Neural progenitor cell (in vitro differentiated cells): Measurements from ENCODE around the gene GNB1. TPM values are rescaled to one million over a fixed set of nuclear protein-coding genes. Genes with fewer than 3 reads are reported as not detected.

Experiments
- DNase-seq: peaks from one replicate; pipeline ENCODE4 v3.0.0-alpha.2; 2016; ENCODE audit warnings: low spot score
- H2AFZ ChIP-seq: fragments of 200-600 bp; sonication (generic); replicated peaks from 2 replicates; pipeline ENCODE4 v1.6.1; 2016; ENCODE audit warnings: antibody characterized with exemption
- H3F3A ChIP-seq: fragments of 200-600 bp; sonication (generic); 2 replicates; pipeline ENCODE4 v1.6.1; 2016; ENCODE audit warnings: antibody characterized with exemption, low read depth
- H3K27ac ChIP-seq: fragments of 200-600 bp; sonication (generic); 2 replicates; pipeline ENCODE4 v1.5.1; 2016; ENCODE audit warnings: mild to moderate bottlenecking
- H3K27me3 ChIP-seq: fragments of 200-600 bp; sonication (generic); 2 replicates; pipeline ENCODE4 v1.6.1; 2016; ENCODE audit warnings: mild to moderate bottlenecking, moderate library complexity
- H3K36me3 ChIP-seq: fragments of 200-600 bp; sonication (generic); 2 replicates; pipeline ENCODE4 v1.5.1; 2016
- H3K4me1 ChIP-seq: fragments of 200-600 bp; sonication (generic); 2 replicates; pipeline ENCODE4 v1.6.1; 2016; ENCODE audit warnings: mixed run types
- H3K4me2 ChIP-seq: fragments of 200-600 bp; sonication (generic); 2 replicates; pipeline ENCODE4 v1.6.1; 2016
- H3K4me3 ChIP-seq: fragments of 200-600 bp; sonication (generic); 2 replicates; pipeline ENCODE4 v1.5.1; 2016
- H3K79me2 ChIP-seq: fragments of 200-600 bp; sonication (generic); 2 replicates; pipeline ENCODE4 v1.6.1; 2016; ENCODE audit warnings: low read depth
- H3K9ac ChIP-seq: fragments of 200-600 bp; sonication (generic); 2 replicates; pipeline ENCODE4 v1.6.1; 2016
- H3K9me3 ChIP-seq: fragments of 200-600 bp; sonication (generic); 2 replicates; pipeline ENCODE4 v1.5.1; 2016; ENCODE audit warnings: low read depth
- H4K20me1 ChIP-seq: fragments of 200-600 bp; sonication (generic); 2 replicates; pipeline ENCODE4 v1.6.1; 2016; ENCODE audit warnings: low read depth
- H3K27ac Mint-ChIP-seq: 3 replicates; pipeline ENCODE4 v1.8.0; 2021; ENCODE audit warnings: mixed read lengths
- H3K27me3 Mint-ChIP-seq: 2 replicates; pipeline ENCODE4 v1.8.0; 2022; ENCODE audit warnings: low read depth, mild to moderate bottlenecking, inconsistent platforms, moderate library complexity, mixed read lengths; ENCODE audit not compliant: insufficient read depth
- H3K36me3 Mint-ChIP-seq: 3 replicates; pipeline ENCODE4 v1.8.0; 2021; ENCODE audit warnings: mixed read lengths
- H3K4me1 Mint-ChIP-seq: 3 replicates; pipeline ENCODE4 v1.8.0; 2021; ENCODE audit warnings: mixed read lengths
- H3K4me3 Mint-ChIP-seq: 3 replicates; pipeline ENCODE4 v1.8.0; 2021; ENCODE audit warnings: mild to moderate bottlenecking, moderate library complexity, mixed read lengths
- H3K9me3 Mint-ChIP-seq: 3 replicates; pipeline ENCODE4 v1.8.0; 2020; ENCODE audit warnings: mixed read lengths
- EZH2 ChIP-seq: fragments of 200-600 bp; sonication (generic); IDR thresholded peaks from 2 replicates; pipeline ENCODE4 v1.6.1; 2017; ENCODE audit warnings: antibody characterized with exemption, mild to moderate bottlenecking, moderate library complexity
- EZH2phosphoT487 ChIP-seq: fragments of 200-600 bp; sonication (generic); IDR thresholded peaks from 2 replicates; pipeline ENCODE4 v1.6.1; 2017; ENCODE audit warnings: antibody characterized with exemption
- total RNA-seq: library from RNA; depleted of rRNA; stranded (reverse); fragments of >200 nt; gene quantifications from 2 replicates; pipeline ENCODE4 v1.2.3, GENCODE V29; 2015; ENCODE audit warnings: low replicate concordance
- TF ChIP-seq, protein P1 (sequence below): fragments of 200-600 bp; sonication (generic); IDR thresholded peaks from 2 replicates; pipeline ENCODE4 v1.5.1; 2017; ENCODE audit warnings: antibody characterized with exemption, mild to moderate bottlenecking

GNB1 gene
- total RNA-seq, 1 donor from 2014 or later, result 175 TPM

DNA sequence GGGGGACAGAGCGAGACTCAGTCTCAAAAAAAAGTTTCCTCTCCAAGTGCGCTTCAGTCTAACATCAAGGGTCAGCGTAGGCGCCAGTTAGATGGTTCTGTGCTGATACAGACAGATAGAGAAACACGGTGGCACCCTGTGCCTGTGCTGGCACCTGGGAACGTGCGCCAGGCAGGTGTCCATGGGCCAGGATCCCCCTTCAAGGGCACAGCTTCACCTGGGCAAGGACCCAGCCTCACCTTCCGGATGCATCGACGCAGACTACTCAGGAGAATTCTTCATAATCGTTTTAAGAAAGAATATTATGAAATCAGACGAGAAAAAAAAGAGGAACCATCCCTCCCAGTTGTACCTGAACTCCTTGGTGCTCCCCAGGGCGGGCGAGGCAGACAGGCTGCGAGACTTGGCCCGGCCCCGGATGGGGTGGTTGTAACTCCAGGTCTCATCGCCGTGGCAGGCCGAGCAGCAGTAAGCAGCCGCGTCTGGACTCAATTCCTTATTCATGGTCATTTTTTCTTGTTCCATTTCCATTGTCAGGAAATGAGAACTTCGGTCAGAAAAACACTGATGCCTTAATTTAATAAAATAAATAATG is 125.9 kb downstream of the GNB1 start:
- Histone ChIP-seq H3K27ac (no peak overlapping the region), H3F3A (no peaks in the 10 kb centered on the region), H3K4me3 (no peak overlapping the region), H3K36me3 (no peaks in the 10 kb centered on the region), H3K27me3 (no peaks in the 10 kb centered on the region), H3K4me1 (no peaks in the 10 kb centered on the region), H4K20me1 (peaks cover 3% of the 10 kb centered on the region), H3K79me2 (peaks cover 53% of the 10 kb centered on the region), H3K4me2 (no peak overlapping the region), H3K9ac (no peak overlapping the region), H3K9me3 (no peaks in the 10 kb centered on the region), H2AFZ (no peak overlapping the region)
- peak overlapping the region; percentile 50 for H3K27ac Mint-ChIP-seq
- TF ChIP-seq EZH2phosphoT487, result no peak
- TF ChIP-seq EZH2, result no peak
- TF ChIP-seq, protein P1, sequence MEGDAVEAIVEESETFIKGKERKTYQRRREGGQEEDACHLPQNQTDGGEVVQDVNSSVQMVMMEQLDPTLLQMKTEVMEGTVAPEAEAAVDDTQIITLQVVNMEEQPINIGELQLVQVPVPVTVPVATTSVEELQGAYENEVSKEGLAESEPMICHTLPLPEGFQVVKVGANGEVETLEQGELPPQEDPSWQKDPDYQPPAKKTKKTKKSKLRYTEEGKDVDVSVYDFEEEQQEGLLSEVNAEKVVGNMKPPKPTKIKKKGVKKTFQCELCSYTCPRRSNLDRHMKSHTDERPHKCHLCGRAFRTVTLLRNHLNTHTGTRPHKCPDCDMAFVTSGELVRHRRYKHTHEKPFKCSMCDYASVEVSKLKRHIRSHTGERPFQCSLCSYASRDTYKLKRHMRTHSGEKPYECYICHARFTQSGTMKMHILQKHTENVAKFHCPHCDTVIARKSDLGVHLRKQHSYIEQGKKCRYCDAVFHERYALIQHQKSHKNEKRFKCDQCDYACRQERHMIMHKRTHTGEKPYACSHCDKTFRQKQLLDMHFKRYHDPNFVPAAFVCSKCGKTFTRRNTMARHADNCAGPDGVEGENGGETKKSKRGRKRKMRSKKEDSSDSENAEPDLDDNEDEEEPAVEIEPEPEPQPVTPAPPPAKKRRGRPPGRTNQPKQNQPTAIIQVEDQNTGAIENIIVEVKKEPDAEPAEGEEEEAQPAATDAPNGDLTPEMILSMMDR, result no peak
- H3K27me3 Mint-ChIP-seq, result peaks cover 2% of the 10 kb centered on the region
- no peak overlapping the region for H3K4me3 Mint-ChIP-seq
- no peak for DNase-seq
- peaks cover 28% of the 10 kb centered on the region for H3K36me3 Mint-ChIP-seq
- H3K4me1 Mint-ChIP-seq, result no peaks in the 10 kb centered on the region
- H3K9me3 Mint-ChIP-seq, result peaks cover 11% of the 10 kb centered on the region

DNA sequence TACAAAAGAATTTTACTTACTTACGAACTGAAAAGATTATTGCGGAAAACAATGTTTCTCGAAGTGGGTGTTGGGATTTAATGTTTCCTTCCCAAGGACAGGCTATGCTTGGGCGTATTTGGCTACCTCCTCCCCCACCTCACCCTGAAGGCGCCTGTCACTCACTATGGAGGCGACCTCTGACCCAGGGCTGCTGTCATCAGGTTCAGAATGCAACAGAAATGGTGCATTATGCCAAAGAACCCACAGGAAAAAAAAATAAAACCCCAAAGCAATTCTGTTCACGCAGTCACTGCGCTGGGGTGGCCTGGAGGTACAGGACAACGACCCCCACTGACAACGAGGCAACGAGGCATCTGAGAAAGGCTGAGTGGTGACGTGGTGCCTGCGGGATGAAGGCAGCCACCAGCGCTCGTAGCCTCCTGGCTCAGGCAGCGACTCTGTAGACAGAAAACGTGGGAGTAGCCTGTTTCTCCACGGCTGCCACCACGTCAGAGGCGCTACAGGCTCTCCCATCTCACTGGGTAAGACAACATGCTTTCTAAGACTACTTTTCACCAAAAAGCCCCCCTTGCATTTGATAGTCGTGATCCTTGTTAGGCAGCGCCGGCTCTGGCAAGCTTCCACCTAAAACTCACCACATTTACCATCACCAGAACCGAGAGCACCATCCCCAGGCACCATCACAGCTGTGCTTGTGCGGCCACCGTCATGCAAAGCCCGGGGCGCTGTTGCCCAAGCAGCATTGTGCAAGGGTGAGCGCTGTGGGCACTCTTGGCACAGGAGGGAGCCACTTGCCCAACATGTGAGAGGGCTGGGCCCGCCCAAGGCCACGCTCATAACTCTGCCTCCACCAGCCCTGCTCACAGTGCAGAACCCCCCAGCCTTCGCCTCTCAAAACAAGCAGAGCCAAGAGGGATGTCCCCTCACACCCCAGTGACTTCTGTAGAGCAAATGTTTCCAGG is 126.9 kb downstream of the GNB1 start:
- no peak overlapping the region for H3K27ac Mint-ChIP-seq

DNA sequence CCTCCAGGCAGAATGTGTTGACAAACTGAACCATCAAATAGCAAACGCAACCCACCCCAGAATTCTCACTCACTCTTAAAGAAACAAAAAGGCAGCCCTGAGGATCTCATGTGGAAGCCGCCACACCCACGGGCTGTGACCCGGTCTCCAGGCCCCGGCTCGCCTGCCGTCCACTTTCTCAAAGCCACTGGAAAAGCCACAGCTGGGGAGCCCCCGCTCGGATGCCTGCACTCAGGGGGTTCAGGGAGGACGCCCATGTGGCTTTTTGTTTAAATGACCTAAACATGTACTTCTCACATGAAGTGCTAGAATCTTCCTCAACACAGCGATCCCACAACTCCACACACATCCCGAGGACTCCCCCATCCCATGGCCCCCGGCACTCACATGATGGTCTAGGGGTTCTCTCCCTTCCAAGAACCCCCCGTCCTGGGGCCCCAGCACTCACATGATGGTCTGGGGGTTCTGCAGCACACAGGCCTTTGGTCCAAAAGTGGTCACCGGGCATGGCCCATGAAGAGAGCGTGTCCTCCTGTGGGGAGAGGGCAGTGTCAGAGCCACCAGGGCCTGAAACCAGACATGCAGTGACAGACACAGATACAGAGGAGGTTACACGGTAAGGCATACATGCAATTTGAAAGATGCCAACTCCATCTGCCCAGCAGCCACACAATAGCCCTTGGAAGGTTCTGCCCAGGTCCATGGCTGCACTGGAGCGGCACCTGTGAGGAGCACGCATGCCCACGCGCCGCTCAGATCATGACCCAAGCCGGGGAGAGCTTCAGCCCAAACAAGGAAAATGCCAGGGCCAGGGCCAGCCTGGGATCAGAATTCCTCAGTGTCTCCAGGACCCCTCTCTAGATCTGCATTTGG is 129.1 kb downstream of the GNB1 start:
- no peaks in the 10 kb centered on the region for H3K9me3 Mint-ChIP-seq
- no peak overlapping the region for H3K27ac Mint-ChIP-seq
- H3K4me3 Mint-ChIP-seq, result no peak overlapping the region
- H3K27me3 Mint-ChIP-seq, result peaks cover 2% of the 10 kb centered on the region
- TF ChIP-seq EZH2 (no peak), EZH2phosphoT487 (no peak)
- TF ChIP-seq, protein P1, result no peak
- DNase-seq, result no peak
- Histone ChIP-seq H3K36me3 (no peaks in the 10 kb centered on the region), H3F3A (no peaks in the 10 kb centered on the region), H3K4me2 (no peak overlapping the region), H3K4me1 (no peaks in the 10 kb centered on the region), H3K9ac (no peak overlapping the region), H3K4me3 (no peak overlapping the region), H3K27ac (no peak overlapping the region), H3K9me3 (no peaks in the 10 kb centered on the region), H4K20me1 (peaks cover 15% of the 10 kb centered on the region), H3K79me2 (peaks cover 20% of the 10 kb centered on the region), H2AFZ (no peak overlapping the region), H3K27me3 (no peaks in the 10 kb centered on the region)
- peaks cover 2% of the 10 kb centered on the region for H3K4me1 Mint-ChIP-seq
- peaks cover 18% of the 10 kb centered on the region for H3K36me3 Mint-ChIP-seq

More for the DNA sequence above, 126.9 kb downstream of the GNB1 start:
- TF ChIP-seq EZH2phosphoT487 (no peak), EZH2 (no peak)
- TF ChIP-seq, protein P1, result no peak
- H3K36me3 Mint-ChIP-seq, result peaks cover 26% of the 10 kb centered on the region
- no peaks in the 10 kb centered on the region for H3K4me1 Mint-ChIP-seq
- Histone ChIP-seq H3K9me3 (no peaks in the 10 kb centered on the region), H3K4me1 (no peaks in the 10 kb centered on the region), H3K36me3 (no peaks in the 10 kb centered on the region), H3F3A (no peaks in the 10 kb centered on the region), H4K20me1 (peaks cover 7% of the 10 kb centered on the region), H3K4me2 (no peak overlapping the region), H2AFZ (no peak overlapping the region), H3K27me3 (no peaks in the 10 kb centered on the region), H3K9ac (no peak overlapping the region), H3K79me2 (peaks cover 42% of the 10 kb centered on the region), H3K4me3 (no peak overlapping the region), H3K27ac (no peak overlapping the region)
- H3K9me3 Mint-ChIP-seq, result peaks cover 6% of the 10 kb centered on the region
- no peak for DNase-seq
- H3K27me3 Mint-ChIP-seq, result peaks cover 2% of the 10 kb centered on the region
- no peak overlapping the region for H3K4me3 Mint-ChIP-seq
